Measurements from ENCODE around the gene BMP6.

The BMP6 gene

DNA sequence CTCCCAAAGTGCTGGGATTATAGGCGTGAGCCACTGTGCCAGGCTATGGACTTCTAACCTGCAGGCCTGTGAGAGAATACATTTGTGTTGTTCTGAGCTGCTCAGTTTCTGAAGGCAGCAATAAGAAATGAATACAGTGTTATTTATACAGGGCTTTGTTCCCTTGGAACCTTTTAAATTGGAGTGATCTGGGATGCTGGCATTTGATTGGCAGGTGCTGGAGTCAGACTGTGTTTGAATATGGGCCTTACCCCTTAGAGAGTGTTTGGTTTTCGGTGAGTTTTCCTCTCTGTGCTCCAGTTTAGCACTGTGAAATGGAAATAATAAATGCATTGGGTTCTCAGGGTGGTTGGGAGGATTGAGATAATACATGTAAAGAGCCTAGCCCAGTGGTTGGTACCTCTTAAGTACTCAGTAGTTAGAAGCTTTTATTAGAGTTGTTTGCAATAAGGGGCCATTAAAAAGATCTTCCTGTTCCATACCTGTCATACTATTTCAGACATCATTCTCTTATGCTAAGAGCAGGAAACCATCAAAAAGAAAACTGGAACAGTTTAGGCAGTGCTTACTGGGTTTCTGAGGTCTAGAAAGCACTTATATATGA is 22.1 kb downstream of the BMP6 start:
- no peak for DNase-seq (ENCODE audit: low spot score)

DNA sequence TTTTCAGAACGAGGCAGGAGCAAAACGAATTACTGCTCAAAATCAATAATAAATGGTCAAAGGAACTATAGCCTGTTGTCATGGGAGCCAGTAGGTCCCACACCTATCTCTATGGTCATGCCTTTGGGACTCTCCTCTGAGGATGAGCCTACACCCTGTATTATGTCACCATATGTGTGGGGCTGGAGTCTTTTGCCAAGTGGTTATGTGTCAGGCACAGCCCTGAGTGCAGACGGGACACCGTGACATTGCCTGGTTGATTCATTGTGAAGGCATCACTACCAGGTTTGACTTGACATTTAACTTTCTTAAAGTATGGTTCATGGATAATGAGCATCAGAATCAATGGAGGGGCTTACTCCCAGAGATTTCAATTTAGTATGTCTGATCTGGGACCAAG is 23.6 kb downstream of the BMP6 start:
- no peak for DNase-seq (ENCODE audit: low spot score)

- DNase-seq (ENCODE audit: low spot score), result no peak
Observed at GRCh38 chr6:7750197-7750596, 24.3 kb downstream of the BMP6 start.

- no peak for DNase-seq (ENCODE audit: low spot score)
Observed at GRCh38 chr6:7758456-7758855, 32.6 kb downstream of the BMP6 start.

- DNase-seq (ENCODE audit: low spot score), result no peak
Observed at GRCh38 chr6:7759320-7759719, 33.4 kb downstream of the BMP6 start.

GRCh38 chr6:7761051-7761450 is 35.2 kb downstream of the BMP6 start:
- DNase-seq (ENCODE audit: low spot score), result no peak

GRCh38 chr6:7762760-7763159 is 36.9 kb downstream of the BMP6 start:
- no peak for DNase-seq (ENCODE audit: low spot score)

GRCh38 chr6:7763881-7764280 is 38.0 kb downstream of the BMP6 start:
- no peak for DNase-seq (ENCODE audit: low spot score)

DNA sequence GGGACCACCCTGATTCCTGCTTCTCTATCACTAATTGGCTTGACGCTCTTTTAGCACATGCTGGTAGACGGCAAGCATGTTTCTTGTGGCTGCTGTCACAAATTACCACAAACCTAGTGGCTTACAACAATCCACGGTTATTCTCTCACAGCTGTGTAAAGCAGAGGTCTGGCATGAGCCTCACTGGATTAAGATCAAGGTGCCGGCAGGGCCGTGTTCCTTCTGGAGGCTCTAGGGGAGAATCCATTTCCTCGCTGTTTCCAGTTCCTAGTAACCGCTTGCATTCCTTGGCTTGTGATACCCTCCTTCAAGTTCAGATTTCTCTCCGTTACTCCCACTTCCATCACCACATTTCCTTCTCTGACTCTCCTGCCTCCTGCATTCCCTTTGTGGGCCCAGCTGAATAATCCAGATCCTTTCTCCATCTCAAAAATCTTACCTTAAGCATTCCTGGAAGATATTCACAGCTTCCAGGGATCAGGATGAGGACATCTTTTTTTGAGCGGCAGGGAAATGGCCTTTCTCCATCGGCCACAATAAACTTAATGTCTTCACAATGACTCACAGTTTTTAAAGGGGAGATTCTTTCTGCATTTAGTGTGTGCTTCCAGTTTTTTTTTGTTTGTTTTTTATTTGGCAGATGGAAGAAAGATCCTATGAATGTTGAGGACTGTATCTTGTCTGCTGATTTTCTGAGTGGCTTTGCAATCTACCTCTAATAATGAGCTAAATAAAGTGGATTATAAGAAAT is 39.9 kb downstream of the BMP6 start:
- no peak for DNase-seq (ENCODE audit: low spot score)

DNA sequence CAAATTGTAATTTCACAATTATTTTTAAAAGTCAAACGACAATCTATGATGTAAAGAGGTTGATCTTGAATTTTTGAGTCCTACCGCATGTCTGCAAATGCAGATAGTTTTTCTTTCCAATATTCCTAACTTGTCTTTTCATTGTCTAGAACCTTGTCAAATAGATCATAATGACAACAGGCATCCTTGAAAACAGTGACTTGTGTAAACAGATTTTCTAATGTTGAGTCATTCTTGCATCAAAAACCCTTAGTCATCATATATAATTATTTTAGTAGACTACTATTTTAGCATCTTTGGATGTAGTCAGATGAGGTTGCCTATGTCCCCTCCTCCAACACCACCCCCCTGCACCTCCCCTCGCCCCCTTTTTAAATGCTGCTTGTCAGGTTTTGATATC is 43.8 kb downstream of the BMP6 start:
- DNase-seq (ENCODE audit: low spot score), result no peak

DNA sequence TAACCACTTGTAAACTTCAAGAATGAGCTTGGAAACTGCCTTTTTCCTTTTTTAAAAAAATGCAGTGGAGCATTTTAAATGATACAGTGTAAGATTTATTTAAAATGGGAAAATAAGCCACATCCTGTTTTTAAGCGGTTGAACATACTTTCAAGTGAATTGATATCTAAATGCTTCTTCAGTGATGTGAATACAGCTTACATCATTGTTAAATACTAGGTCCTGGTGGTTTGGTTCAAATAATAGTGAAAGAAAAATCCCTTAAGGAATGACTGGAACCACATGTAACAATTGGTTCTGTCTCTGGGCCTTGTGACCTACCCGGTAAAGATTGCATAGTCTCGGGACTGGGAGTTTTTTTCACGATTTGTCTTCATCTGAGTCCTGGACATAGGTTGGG is 44.2 kb downstream of the BMP6 start:
- DNase-seq (ENCODE audit: low spot score), result no peak

- DNase-seq (ENCODE audit: low spot score), result no peak
Observed at GRCh38 chr6:7770601-7771000, 44.7 kb downstream of the BMP6 start.

DNA sequence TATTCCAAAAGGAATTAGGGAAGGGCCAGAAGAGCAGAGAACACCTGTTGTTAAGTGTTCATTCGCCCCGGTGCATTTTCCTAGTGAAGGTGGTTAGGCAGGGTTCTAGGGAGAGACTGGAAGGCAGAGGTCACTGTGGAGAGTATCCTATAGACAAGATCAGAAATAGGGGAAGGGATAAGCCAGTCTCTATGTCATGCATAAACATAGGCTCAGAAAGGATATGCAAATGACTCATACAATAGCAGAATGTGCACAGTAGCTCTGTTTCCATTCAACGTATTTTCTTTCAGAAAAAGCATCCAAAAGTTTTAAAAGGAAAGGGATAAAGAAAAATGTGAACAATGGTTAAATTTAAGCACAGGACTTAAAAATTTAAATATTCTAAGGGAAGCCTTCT is 47.4 kb downstream of the BMP6 start:
- DNase-seq (ENCODE audit: low spot score), result no peak

DNA sequence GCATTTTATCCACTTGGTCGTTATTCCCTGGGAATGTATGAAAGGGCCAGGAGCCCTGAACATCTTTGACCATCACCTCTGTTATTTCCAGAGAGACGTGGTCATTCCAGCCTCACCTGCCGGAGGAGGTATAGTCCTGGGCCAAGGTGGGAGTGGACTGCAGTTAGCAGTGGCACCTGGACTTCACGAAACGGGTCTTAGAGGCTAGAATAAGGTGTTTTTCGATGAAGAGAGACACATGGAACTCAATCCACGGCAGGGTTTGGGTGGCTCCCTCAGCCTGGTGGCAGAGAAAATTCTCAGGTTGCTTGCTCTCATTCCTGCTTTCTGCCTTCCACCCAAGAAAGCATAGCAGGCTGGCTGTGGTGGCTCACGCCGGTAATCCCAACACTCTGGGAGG is 48.0 kb downstream of the BMP6 start:
- no peak for DNase-seq (ENCODE audit: low spot score)

GRCh38 chr6:7776509-7776908 is 50.6 kb downstream of the BMP6 start:
- DNase-seq (ENCODE audit: low spot score), result no peak

GRCh38 chr6:7777074-7777473 is 51.2 kb downstream of the BMP6 start:
- DNase-seq (ENCODE audit: low spot score), result no peak

GRCh38 chr6:7781240-7781639 is 55.3 kb downstream of the BMP6 start:
- no peak for DNase-seq (ENCODE audit: low spot score)

DNA sequence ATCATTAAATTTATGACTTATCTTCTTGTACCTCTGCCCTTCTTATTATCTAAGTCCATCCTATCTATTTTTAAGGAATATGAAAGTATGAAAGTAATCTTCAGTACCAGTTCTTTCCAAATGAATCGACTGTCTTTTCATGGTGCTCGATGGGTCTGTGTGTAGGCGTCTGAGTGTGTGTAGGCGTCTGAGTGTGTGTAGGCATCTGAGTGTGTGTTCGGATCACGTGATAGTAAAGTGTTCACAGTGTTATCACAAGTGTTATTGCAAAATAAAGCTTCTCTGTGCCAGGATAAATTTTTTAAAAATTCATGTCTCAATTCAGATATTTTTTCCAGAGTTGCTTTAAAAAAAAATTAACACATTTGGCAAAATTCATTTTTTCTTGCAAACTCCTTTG is 58.3 kb downstream of the BMP6 start:
- no peak for DNase-seq (ENCODE audit: low spot score)

DNA sequence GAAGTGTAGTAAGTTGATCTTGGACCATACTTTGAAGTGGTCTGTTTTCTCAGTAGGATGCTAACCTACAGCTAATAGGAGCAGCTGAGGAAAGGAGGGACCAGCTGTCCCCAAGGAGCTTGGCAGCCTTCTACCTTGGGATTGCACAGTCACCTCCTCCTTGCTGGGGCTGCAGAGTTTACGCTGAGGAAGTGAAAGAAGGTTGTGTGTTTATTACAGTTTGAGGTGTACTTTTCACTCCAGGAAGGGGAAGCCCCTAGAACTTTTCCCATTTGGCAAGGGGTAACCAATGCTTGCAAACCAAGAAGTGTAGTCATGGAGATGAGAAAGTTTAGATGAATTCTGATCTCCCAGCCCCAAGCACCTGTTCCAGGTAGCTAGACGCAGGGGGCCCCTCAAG is 58.8 kb downstream of the BMP6 start:
- no peak for DNase-seq (ENCODE audit: low spot score)

GRCh38 chr6:7785243-7786035 is 59.5 kb downstream of the BMP6 start:
- DNase-seq (ENCODE audit: low spot score), result no peak

- no peak for DNase-seq (ENCODE audit: low spot score)
Observed at GRCh38 chr6:7786214-7786661, 60.3 kb downstream of the BMP6 start.

GRCh38 chr6:7787137-7787608 is 61.3 kb downstream of the BMP6 start:
- DNase-seq (ENCODE audit: low spot score), result no peak

DNA sequence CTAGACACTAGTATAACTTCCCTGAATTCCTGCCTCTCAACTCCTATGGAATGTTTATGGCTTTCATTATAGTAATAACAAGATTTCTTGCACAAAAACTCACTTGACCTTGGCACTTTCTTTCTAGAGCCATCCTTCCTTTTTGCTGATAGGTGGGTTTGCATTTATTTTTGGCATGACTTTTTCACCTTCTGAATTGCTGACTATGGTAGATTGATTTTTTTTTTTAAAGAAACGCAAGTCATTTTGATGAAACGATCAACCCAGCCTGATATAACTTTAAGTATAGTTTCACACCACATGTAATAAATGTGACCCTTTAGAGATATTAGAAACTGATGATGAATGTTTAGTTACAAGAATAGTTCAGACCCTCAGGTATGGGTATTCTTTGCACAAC is 61.8 kb downstream of the BMP6 start:
- no peak for DNase-seq (ENCODE audit: low spot score)
